ENCODE data around the gene TNS1. TPM values are rescaled to one million over a fixed set of nuclear protein-coding genes. Genes with fewer than 3 reads are reported as not detected.

TNS1 gene
- total RNA-seq, 1 experiment from 2014 or later = 4.5 TPM

GRCh38 chr2:217845301-217845700 is 157.5 kb downstream of the TNS1 start:
- H3K4me3 Mint-ChIP-seq = no peak overlapping the region
- DNase-seq (ENCODE audit: low spot score) (no peak), ATAC-seq (no peak)

GRCh38 chr2:217844696-217845095 is 158.1 kb downstream of the TNS1 start:
- TF ChIP-seq SOX15 (CRISPR knock-in tag; IDR thresholded peaks at IDR 0.05) = no peak
- TF ChIP-seq SP1 (CRISPR knock-in tag; conservative IDR thresholded peaks at IDR 0.05) = no peak
- no peak for TF ChIP-seq ZBTB43 (CRISPR knock-in tag; IDR thresholded peaks at IDR 0.05)
- no peak for TF ChIP-seq ZNF317 (CRISPR knock-in tag; IDR thresholded peaks at IDR 0.05; ENCODE audit: borderline replicate concordance, low read depth)
- TF ChIP-seq, protein P1, sequence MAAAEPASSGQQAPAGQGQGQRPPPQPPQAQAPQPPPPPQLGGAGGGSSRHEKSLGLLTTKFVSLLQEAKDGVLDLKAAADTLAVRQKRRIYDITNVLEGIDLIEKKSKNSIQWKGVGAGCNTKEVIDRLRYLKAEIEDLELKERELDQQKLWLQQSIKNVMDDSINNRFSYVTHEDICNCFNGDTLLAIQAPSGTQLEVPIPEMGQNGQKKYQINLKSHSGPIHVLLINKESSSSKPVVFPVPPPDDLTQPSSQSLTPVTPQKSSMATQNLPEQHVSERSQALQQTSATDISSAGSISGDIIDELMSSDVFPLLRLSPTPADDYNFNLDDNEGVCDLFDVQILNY (CRISPR knock-in tag; IDR thresholded peaks at IDR 0.05) = no peak
- no peak for TF ChIP-seq NFE2L1 (CRISPR knock-in tag; IDR thresholded peaks at IDR 0.05)

More at GRCh38 chr2:217845301-217845700, 157.5 kb downstream of the TNS1 start:
- Mint-ChIP-seq H3K4me1 (no peaks in the 10 kb centered on the region), H3K27me3 (ENCODE audit: low read depth) (no peaks in the 10 kb centered on the region), H3K9me3 (no peaks in the 10 kb centered on the region), H3K36me3 (no peaks in the 10 kb centered on the region), H3K27ac (no peak overlapping the region)
- TF ChIP-seq ZSCAN18 (CRISPR knock-in tag; IDR thresholded peaks at IDR 0.05) (no peak), MXD4 (CRISPR knock-in tag; IDR thresholded peaks at IDR 0.05; ENCODE audit: borderline replicate concordance) (no peak), ZNF281 (CRISPR knock-in tag; IDR thresholded peaks at IDR 0.05) (no peak), CREB1 (CRISPR knock-in tag; IDR thresholded peaks at IDR 0.05) (no peak), SP1 (CRISPR knock-in tag; conservative IDR thresholded peaks at IDR 0.05) (no peak), NR3C1 (CRISPR knock-in tag; conservative IDR thresholded peaks at IDR 0.05; ENCODE audit: low read depth) (no peak)
- ChIA-PET POLR2A (no interaction called here), CTCF (no interaction called here)

GRCh38 chr2:217843324-217843723 is 159.5 kb downstream of the TNS1 start:
- H3K4me1 Mint-ChIP-seq = no peaks in the 10 kb centered on the region
- ATAC-seq (no peak), DNase-seq (ENCODE audit: low spot score) (no peak)
- H3K9me3 Mint-ChIP-seq = no peaks in the 10 kb centered on the region
- ChIA-PET CTCF (no interaction called here), POLR2A (no interaction called here)
- no peaks in the 10 kb centered on the region for H3K27me3 Mint-ChIP-seq (ENCODE audit: low read depth)
- H3K27ac Mint-ChIP-seq = no peak overlapping the region
- H3K4me3 Mint-ChIP-seq = no peak overlapping the region
- no peaks in the 10 kb centered on the region for H3K36me3 Mint-ChIP-seq
- TF ChIP-seq ZNF671 (CRISPR knock-in tag; IDR thresholded peaks at IDR 0.05) (no peak), TEAD4 (CRISPR knock-in tag; IDR thresholded peaks at IDR 0.05) (no peak), CDX4 (CRISPR knock-in tag; IDR thresholded peaks at IDR 0.05; ENCODE audit: borderline replicate concordance) (no peak), ESRRA (CRISPR knock-in tag; IDR thresholded peaks at IDR 0.05; ENCODE audit: borderline replicate concordance) (no peak), RORB (CRISPR knock-in tag; IDR thresholded peaks at IDR 0.05) (no peak), MLX (CRISPR knock-in tag; IDR thresholded peaks at IDR 0.05) (no peak), ATF1 (CRISPR knock-in tag; IDR thresholded peaks at IDR 0.05) (no peak), JAZF1 (CRISPR knock-in tag; IDR thresholded peaks at IDR 0.05) (no peak), GTF2I (CRISPR knock-in tag; conservative IDR thresholded peaks at IDR 0.05) (no peak), ZSCAN18 (CRISPR knock-in tag; IDR thresholded peaks at IDR 0.05) (no peak)
- TF ChIP-seq, protein P1 (CRISPR knock-in tag; IDR thresholded peaks at IDR 0.05) = no peak

More at GRCh38 chr2:217844696-217845095, 158.1 kb downstream of the TNS1 start:
- no peak overlapping the region for H3K4me3 Mint-ChIP-seq
- POLR2A ChIA-PET = no interaction called here
- no peak overlapping the region for H3K27ac Mint-ChIP-seq
- CTCF ChIA-PET = no interaction called here
- H3K9me3 Mint-ChIP-seq = no peaks in the 10 kb centered on the region
- H3K4me1 Mint-ChIP-seq = no peaks in the 10 kb centered on the region
- ATAC-seq = no peak
- DNase-seq (ENCODE audit: low spot score) = no peak
- H3K27me3 Mint-ChIP-seq (ENCODE audit: low read depth) = no peaks in the 10 kb centered on the region
- H3K36me3 Mint-ChIP-seq = no peaks in the 10 kb centered on the region

Data from WTC11 (cell line).